GM15510 (cell line): ENCODE measurements around the gene JAZF1.

Experiments used
- POLR2A ChIP-seq: IDR thresholded peaks from 3 replicates; pipeline ENCODE4 v1.6.1; 2011; ENCODE audit warnings: borderline replicate concordance; ENCODE audit not compliant: insufficient read length; ENCODE audit errors: extremely low read depth

JAZF1 gene

DNA sequence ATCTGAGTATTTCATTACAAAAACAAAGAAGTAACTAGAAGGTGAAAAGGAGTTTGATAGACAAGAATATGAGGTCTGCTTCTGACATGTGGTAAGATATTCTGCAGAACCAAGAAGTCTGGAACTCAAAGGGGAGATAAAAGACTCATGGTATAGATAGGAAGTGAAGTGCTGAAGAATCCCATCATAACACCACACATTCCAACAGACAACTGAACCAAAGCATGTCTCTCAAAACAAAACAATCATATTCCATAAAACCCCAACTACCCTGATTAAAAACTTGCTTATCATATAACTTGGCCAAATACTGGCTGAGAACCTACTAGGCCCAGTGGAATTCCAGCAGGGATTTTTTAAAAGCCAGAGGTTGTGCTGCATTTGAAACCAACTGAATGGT, 178.7 kb downstream of the JAZF1 start:
- TF ChIP-seq POLR2A = no peak

DNA sequence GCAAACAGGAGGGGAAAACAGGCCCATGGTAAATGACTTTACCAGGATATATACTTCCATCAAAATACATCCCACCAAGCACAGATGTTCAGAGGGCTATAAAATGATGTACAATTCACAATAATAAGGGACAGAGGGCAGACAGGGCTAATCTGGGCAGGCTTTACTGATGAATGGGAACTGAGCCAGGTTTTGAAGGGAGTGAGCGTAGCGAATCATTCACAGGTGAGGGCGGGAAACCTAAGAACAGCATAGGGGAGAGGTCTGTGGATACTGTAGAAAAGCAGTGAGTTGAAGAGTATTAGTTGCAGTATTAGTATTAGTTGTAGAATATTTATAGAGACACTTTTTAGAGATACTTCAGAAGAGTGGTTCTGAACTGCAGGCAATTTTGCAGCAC, 180.8 kb downstream of the JAZF1 start:
- no peak for TF ChIP-seq POLR2A

DNA sequence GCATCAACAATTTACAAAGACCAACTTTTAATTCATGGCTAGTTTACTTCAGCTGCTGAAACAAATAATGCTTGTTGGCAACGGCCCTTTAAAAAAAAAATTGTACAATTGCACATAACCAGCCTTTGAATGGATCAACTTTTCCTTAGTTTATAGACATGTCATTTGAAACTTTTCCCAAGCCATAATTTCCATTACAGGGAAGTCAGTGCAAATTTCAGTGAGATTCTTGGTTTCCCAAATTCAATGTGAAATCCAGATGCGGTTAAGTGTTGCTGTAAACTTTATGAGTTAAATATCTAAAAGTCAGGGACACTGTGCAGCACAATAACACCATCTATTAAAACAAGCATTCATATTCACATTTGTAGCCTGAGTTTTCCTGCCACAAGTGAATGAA, 182.2 kb downstream of the JAZF1 start:
- TF ChIP-seq POLR2A = no peak

GRCh38 chr7:27997188-27997707, 183.3 kb downstream of the JAZF1 start:
- no peak for TF ChIP-seq POLR2A

GRCh38 chr7:27996141-27996540, 184.5 kb downstream of the JAZF1 start:
- TF ChIP-seq POLR2A = no peak

DNA sequence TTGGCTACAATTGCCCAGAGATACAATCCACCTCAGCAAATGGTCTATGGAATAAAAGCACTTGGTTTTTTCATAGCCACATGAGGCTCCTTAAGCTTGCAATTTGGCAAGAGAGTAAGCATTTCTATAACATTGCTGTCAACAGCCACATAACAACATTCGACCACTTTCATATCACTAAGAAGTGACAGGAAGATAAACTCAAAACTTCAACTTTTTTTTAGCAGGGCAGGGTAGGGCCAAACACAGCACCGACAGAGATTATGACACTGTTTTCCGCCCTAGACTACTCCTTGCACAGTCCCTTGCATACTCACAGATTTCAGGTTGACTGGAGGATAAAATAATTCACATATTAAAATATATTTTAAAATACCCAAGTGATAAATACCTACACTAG, 185.4 kb downstream of the JAZF1 start:
- no peak for TF ChIP-seq POLR2A

GRCh38 chr7:27994639-27995038, 186.0 kb downstream of the JAZF1 start:
- TF ChIP-seq POLR2A = no peak

DNA sequence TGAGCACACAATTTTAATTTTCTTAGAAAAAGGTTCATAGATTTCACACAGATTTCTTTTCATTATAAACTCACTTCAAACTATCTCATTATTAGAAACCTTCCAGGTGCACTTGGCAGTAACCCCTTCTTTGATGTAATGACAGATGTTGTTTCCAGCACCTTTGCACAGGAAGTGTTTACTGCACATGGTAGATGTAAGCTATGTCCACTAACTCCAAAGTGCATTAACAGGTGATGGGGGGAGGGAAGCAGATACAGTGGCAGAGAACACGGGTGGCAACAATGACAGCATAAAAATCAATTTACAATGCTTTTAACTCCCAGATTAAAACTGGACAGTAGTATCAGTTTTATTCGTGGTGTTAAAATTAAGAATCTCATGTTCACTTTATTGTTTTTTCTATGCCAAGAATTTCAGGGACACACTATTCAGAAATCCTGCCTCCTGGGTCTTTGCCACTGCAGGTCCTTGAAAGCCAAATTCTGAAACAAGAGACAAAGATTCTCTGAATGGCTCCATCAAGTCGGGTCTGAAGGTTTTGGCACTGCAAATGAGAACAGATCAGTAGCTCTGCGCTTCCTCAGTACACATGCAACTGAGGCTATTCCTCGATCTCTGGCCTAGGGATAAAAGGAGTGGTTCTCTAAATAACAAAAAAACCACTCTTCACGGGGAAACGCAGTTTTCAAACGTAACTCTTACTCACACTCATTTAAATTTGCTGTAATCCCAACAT, 187.7 kb downstream of the JAZF1 start:
- no peak for TF ChIP-seq POLR2A

GRCh38 chr7:27992097-27992496, 188.5 kb downstream of the JAZF1 start:
- no peak for TF ChIP-seq POLR2A

- no peak for TF ChIP-seq POLR2A
Measured at GRCh38 chr7:27991006-27991528, 189.5 kb downstream of the JAZF1 start.

DNA sequence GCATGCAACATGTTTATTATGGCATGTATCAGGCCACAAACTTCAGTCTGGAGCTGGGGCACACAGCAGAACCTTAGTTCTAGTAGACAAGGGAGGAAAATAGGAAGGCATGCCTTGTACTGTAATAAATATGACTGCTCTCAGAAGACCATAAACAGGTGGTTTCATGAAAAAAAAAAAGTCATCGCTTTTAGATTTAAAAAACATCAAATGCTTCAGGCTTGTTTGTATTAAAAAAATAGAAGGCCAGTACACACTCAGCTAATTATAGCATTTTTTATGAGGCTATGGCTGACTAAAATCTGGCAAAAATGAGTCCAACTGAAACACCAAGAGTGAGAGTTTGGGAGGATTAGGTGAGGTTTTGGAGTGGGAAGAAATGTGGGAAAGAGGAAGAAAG, 204.1 kb downstream of the JAZF1 start:
- no peak for TF ChIP-seq POLR2A

DNA sequence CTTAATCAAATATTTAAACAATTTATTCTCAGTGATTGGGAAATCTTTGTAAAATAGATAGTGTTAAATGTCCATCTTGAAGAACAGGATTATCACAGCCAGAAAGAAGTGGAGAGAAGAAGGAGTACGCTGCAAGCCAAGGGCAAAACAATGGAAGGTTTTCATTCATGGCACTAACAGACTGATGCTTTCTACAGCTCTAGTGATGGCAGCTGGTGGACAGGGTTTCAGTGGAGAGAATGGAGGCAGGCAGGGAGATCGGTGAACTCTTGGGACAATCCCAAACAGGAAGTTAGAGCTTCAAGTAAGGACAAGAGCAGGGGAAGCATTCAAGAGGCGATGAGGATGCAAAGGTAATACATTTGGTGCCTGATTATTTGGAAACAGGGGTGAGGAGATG, 207.0 kb downstream of the JAZF1 start:
- TF ChIP-seq POLR2A = no peak

GRCh38 chr7:27972276-27972675, 208.3 kb downstream of the JAZF1 start:
- no peak for TF ChIP-seq POLR2A

- TF ChIP-seq POLR2A = no peak
Measured at GRCh38 chr7:27971171-27971812, 209.3 kb downstream of the JAZF1 start.

- TF ChIP-seq POLR2A = no peak
Measured at GRCh38 chr7:27970350-27970749, 210.2 kb downstream of the JAZF1 start.

DNA sequence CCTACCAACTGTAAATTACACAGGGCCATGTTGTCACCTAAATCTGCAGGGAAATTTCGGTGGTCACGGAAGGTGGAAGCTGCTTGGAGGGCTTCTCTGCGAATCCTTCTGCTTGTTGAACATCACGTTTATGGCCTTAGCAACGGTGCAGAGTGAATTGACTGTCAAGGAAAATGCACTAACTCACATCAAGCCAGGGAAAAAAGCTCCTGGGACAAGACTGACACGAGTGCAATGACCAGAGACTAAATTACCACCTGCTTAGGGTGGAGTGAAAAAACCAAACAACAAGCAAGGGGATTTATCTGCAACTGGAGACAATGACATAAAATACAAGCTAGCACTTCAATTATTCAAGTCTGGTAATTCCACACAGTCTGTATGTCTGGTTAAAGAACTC, 211.2 kb downstream of the JAZF1 start:
- TF ChIP-seq POLR2A = no peak
